EH (cell line): Measurements from ENCODE around the gene SDR42E2.
"Not testable (repeated sequence)": the region's sequence is repeated elsewhere in the genome, so short reads cannot be mapped to it uniquely, and the experiment has no call there.

Experiments used
- DNase-seq: peaks from one replicate; pipeline ENCODE4 v3.0.0-alpha.2; 2015; ENCODE audit warnings: low read depth

SDR42E2 gene

DNA sequence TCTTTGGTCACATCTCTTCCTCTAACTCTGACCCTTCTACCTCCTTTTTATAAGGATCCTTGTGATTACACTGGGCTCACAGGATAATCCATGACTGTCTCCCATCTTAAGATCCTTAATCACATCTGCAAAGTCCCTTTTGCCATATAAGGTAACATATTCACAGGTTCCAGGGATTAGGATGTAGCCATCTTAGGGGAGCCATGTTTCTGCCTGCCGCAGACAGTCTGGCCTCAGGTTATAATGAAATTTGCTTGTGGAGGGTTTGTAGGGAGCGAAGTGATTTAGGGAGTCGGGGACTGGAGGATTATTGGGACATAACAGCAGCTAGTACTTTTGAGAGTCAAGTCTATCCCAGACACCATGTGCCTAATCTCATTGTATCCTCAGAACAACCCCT is 51.5 kb downstream of the SDR42E2 start:
- DNase-seq, result no peak

- no peak for DNase-seq
These were observed 52.1 kb downstream of the SDR42E2 start for GRCh38 chr16:22214402-22214801.

GRCh38 chr16:22214889-22215288 is 52.6 kb downstream of the SDR42E2 start:
- DNase-seq, result no peak

DNA sequence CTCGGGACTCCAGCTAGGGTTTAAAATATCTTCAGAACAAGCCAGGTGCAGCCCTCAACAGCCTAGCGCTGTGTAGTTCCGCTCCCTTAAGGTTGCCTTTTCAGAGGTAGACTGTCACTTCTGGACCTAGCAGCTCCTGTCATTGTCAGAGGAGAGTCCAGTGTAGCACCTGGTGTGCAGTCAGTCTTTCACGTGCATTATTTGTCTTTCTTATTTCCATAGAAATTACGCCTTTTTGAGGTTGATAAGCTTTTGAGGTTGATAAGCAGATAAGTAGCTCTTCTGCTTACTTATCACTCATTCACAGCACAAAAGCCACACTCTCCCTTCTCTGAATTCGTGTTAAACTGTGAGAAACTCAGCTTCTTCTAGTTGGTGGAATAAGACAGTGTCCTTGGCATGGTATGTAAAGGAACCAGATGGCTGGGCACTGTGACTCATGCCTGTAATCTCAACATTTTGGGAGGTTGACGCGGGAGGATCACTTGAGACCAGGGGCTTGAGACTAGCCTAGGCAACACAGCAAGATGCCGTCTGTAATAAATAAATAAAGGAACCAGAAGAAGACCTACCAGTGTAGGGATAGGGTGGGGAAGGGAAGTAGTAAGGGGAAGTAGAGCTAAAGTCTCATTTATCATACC is 54.0 kb downstream of the SDR42E2 start:
- DNase-seq, result peak; percentile 47

- not testable (repeated sequence) for DNase-seq
These were observed 54.5 kb downstream of the SDR42E2 start for GRCh38 chr16:22216832-22217225.

DNA sequence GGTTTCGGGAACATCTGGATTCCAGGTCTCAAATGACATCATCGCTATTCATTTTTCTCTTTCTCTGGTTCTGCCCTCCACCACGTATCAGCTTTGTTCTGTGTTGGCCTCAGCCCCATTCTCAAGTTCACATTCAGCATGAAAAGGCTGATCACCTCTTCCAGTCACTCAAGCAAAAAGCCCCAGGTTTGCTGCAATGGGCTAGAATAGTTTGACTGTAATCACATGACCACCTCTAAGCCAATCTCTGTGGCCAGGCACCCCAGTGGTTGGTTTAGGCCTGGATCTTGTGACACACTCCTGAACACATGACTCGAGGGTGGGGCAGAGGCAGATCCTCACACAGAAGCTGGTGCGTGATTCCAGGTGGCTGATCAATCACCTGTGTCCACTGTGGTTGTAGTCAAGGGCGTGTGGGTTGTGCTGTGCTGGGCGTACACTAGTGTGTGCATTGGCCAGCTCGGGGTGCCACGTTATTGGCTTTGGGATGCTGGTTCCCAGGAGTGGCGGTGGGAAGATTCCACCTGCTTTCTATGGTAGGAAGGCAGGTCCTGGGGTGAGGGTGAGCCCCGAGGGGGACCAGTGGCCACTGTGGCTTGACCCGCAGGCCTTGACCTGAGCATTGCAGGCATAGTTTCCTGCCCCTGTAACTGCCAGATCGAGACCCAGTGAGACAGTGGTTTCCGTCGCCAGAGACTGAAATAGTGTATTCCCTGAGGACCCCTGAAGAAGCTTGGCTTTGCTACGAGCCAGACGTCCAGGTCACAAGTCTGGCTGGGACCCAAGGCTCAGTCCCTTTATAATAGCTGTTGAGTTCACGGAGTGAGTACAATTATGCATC is 55.8 kb downstream of the SDR42E2 start:
- no peak for DNase-seq

GRCh38 chr16:22219389-22220068 is 57.2 kb downstream of the SDR42E2 start:
- DNase-seq, result no peak

DNA sequence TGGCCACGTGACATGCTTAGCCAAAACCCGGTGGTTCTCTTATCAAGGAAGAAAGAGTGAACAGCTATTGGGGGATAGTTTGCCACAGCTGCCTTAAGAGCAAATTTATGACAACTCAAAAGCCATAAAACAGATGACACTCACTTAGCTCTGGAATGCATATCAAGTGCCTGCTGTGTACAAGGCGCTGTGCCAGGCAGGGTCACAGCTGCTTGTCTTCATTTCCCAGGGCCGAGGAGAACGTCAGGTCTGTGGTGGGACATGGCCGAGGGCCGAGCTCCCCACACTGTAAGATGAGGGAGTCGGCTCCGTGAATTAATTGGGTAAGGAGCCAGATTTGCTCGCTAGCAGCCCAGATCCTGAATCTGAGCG is 57.7 kb downstream of the SDR42E2 start:
- peak; percentile 58 for DNase-seq

DNA sequence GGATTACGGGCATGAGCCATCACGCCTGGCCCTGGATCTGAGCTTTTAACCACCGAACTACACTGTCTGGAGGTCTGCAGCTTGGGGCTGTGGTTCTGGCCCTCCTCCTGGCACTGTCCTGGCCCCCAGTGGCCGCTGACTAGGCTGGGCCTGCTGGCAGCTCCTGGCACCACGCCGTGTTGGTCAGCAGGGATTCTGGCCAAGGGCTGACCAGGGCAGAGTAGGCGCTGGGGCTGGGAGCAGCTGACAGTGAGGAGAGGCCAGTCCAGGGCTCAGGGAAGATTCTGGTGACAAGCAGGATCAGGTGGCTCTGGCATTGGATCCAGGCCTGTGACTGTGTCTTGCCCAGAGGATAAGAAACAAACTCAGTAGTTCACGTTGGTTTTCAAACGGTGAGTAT is 58.4 kb downstream of the SDR42E2 start:
- no peak for DNase-seq

DNA sequence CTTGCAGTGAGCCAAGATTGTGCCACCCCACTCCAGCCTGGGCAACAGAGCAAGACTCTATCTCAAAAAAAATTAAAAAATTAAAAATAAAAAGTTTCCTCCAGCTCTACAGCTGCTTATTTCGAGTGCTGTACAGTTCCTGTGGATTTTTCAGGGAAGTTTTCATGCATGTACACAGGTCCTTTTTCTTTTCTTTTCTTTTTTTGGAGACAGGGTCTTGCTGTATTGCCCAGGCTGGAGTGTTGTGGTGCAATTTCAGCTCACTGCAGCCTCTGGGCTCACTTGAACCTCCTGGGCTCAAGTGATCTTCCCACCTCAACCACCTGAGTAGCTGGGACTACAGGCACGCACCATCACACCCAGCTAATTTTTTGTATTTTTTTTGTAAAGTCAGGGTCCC is 59.7 kb downstream of the SDR42E2 start:
- DNase-seq, result no peak

DNA sequence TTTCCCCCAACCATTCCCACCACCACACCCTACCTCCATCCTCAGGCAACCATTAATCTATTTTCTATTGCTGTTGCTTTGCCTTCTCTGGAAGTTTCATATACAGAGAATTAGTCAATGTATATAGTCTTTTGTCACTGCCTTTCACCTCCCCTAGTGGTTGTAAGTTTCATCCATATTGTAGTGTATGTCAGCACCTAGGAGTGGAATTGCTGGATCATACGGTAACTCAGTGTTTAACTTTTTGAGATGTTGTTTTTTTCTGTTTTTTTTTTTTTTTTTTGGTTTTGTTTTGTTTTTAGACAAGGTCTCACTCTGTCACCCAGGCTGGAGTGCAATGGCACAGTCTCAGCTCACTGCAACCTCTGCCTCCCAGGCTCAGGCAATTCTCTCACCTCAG is 60.7 kb downstream of the SDR42E2 start:
- no peak for DNase-seq

- no peak for DNase-seq
These were observed 62.8 kb downstream of the SDR42E2 start for GRCh38 chr16:22225060-22225459.

DNA sequence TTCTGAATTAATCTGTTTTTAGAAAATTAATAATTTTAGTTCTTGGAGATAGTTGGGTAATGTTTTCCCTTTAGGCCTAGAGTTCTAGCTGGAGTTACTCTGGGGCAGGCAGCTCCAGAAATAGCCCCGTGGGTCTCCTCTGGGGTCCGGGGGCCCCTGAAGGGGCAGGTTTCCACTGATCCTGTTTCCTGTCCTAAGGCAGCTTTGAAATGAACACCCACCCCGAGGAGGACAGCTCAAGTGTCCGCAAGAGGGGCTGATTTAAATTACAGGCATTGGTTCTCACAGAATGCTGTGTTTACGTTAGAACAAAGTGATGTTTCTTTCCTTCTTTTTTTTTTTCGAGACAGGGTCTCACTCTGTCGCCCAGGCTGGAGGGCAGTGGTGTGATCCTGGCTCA is 67.6 kb downstream of the SDR42E2 start:
- DNase-seq, result no peak

DNA sequence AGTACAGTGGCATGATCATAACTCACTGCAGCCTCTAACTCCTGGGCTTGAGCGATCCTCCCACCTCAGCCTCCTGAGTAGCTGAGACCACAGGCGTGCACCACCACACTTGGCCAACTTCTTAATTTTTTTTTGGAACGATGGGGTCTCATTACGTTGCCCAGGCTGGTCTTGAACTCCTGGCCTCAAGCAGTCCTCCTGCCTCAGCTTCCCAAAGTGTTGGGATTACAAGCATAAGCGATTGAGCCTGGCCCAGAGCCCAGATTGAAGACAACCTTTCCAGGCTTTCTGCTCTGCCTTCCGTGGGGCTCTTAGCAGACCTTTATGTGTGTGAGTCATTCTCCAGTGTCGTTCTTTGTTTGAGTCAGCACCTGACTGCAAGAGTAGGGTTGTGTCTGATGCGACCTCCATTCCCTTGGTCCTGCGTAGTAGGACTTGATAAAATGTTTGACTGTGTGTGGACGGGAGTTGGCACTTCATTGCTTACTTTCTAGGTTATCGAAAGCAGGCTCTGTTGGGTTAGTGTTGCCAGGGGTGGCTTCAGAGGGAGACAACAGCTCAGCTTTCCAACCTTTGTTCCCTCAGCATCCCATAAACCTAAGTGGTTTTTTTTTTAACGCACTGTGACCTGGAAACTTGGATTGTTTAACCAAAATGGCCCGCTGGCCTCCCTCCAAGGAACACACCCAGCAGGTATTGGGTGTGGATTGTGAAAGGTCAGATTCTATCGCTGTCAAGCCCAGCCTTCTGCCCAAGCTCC is 70.2 kb downstream of the SDR42E2 start:
- DNase-seq, result peak; percentile 18

DNA sequence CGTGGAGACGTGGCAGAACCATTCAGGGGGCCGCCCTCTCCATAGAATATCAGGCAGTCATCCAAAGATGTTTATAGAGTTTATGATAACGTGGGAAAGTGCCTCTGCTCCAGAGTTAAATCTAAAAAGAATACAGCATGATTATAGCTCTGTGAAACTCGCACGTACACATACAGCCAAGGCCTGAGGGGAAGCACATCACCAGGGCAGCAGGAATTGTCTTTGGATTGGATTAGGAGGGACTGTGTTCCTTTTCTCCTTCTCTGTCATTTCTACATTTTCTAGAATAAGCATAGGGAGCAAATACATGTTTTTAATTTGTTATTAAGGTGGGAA is 70.7 kb downstream of the SDR42E2 start:
- no peak for DNase-seq

DNA sequence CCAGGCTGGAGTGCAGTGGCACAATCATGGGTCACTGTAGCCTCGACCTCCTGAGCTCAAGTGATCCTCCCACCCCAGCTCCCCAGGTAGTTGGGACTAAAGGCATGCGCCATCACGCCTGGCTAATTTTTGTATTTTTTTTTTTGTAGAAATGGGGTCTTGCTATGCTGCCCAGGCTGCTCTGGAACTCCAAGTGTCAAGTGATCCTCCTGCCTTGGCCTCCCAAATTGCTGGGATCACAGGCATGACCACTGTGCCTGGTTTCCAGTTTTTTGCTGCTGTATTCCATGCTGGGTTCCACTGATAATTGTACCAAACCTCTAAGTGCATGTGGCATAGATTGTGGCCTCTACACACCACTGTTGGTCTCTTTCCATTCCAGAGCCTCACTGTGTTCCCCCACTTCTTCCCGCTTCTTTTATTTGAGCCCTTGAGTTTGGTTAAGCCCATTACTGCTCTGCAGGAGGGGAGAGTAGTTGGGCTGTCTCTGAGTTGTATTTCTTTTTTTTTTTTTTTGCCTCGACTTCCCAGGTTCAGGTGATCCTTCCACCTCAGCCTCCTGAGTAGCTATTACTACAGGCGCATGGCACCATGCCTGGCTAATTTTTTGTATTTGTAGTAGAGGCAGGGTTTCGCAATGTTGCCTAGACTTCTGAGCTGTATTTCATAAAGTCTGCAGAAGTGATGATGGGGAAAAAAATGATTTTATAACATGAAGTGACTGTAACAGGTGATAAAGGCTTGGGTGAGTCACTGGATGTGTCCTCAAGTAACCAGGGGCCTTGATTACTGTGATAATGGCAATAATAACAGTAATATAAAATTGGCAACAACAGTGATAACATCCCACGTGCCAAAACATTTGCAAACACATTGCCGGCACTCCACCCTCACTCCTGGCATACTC is 73.8 kb downstream of the SDR42E2 start:
- no peak for DNase-seq

DNA sequence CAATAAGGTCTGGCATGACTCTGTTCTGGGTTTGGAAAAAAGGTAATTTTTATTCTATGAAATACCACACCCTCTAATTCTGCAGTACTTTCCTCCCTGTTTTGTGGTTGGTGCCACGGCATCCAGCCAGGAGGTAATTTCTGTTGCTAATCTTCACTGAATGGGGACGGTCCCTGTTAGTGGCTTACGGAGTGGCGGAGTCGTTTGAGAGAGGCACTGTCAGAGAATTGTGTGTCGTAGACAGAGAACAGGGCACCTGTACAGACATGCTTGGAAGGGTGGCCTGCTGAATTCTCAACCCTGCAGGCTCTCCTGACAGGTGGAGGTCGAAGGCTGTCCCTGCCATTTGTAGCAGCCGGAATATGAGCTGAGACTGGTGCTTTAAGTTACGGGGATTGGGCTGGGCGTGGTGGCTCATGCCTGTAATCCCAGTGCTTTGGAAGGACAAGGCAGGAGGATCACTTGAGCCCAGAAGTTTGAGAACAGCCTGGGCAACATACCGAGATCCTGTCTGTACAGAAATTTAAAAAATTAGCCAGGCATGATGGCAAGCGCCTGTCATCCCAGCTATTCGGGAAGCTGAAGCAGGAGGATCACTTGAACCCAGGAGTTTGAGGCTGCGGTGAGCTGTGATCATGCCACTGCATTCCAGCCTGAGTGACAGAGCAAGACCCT is 77.0 kb downstream of the SDR42E2 start:
- DNase-seq, result no peak

- peak; percentile 18 for DNase-seq
These were observed 77.9 kb downstream of the SDR42E2 start for GRCh38 chr16:22240023-22240710.
